GM04503 (cell line): ENCODE data around the gene CFAP141.

Experiments
- DNase-seq: peaks from one replicate; pipeline ENCODE4 v3.0.0-alpha.2; 2012; ENCODE audit warnings: low read depth

The CFAP141 gene

DNA sequence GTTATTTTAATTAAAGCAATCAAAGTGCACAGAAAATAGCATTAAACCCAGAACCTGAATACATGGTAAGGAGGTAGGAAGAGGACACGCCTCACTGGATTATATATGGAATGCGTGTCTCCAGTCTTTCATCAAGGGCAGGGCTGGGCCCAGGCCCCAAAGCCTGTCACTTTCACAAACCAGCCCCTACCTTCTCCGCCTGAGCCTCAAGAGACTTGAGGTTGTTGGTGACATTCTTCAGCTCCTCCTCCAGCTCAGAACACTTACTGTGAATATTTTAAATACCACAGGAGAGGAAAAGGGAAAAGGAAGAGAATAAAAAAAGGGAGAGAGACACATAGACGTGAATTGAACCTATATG, 34.9 kb downstream of the CFAP141 start:
- no peak for DNase-seq

DNA sequence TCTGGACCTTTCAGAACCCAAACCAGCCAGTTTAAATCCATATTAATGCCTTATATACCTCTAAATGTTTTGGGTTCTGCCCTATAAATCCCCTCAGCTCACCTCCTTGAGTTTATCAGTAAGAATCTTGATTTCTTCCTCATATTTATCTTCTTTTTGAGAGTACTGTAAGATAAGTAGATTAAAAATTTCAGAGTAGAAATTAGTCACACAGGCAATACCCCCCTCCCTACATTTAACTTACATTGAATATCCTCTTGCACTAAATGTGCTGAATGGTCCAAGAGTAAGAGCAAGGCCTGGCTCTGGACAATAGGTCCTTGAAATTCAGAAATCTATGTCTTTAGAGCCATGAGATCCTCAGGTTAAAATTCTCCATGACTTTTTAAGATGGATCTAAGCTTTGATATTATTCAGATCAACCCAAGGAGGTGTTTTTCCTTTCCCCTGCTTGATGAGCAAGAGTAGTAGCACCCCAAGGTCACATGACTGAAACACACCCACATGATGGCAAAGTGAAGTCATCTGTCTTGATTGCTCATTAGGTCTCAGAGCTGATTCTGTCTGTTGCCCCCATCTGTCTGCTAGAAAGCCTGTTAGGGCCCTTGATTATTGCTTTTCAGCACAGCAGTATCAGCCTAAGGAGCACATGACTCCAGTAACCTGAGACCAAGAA, 35.4 kb downstream of the CFAP141 start:
- no peak for DNase-seq

DNA sequence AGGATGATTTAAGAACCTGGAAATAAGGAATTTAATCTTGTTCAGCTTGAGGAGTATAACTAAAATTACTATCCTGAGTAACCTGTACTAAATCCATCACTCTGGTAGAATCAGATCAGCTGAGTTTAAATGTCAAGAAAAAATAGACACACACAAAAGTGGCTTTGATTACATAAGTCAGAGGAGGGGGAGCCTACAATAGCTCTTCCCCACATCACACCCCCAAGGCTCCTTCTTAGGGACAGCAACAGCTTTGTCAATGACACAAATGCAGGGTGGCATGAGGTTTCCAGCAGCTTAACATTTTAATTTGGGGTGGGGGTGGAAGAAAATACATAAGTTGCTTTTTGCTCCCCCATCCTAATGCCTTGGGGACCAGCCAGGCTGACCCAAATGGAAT, 38.7 kb downstream of the CFAP141 start:
- no peak for DNase-seq

DNA sequence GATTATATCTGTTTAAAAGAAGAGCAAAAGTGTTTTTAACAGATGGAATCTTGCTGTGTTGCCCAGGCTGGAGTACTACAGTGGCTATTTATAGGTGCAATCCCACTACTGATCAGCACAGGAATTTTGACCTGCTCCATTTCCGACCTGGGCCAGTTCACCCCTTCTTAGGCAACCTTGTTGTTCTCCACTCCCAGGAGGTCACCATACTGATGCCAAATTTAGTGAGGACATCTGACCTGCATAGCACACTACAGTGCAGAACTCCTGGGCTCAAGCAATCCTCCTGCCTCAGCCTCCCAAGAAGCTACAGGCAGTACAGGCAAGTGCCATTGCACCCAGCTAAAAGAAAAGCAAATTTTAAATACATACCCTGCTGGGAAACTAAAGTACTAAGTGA, 39.9 kb downstream of the CFAP141 start:
- DNase-seq: no peak

DNA sequence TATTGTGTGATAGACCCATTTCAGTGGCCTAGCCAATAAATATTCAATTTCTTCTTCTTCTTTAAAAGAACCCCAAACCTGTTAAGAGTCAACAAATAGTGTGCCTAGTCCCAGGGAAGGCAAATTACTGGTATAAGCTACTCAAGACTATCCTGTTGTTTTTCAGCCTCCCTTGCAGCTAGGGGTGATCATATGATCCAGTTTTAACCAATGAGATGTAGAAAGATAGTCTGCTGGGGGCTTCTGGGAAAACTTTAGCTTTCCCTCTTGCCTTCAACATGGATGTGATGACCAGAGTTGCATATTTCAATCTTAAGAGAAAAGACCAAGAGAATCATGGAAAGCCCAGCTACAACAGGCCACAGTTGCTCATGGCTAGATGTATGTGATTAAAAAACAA, 46.6 kb downstream of the CFAP141 start:
- no peak for DNase-seq

DNA sequence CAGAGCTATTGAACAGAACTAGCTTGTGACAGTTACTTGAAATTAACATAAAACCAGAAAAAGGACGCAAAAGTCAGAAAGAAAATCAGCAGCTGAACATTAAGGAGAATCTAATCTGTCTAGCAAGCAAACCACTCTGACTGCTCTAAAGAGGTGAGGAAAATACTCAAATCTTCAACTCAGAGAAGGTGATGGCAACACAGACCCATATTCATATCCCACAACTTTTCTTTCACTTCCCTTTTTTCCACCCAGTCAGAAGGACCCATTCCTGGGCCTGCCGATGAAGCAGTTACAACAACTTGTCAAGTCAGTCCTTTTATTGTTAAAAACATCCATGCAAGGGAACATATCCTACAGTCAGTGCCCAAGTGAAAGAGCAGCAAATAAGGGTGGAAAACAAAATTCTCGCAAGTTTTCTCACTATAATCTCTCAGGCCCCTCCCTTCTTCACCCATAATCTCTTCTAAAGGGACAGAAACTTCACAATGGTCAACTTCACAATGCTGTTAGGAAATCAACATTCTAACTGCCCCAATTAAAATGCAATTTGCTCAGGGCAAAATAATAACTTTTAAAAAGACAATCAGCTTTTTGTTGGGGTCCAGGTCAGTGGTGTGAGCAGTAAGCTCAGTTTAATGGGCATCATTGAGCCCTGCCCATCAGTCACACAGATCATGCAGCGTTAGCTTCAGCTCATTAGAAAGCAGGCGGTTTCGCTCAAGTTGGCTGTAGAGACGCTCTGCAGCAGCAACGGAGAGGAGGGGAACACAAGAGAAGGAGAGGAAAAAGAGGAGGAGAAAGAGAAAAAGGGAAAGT, 47.6 kb downstream of the CFAP141 start:
- no peak for DNase-seq

DNA sequence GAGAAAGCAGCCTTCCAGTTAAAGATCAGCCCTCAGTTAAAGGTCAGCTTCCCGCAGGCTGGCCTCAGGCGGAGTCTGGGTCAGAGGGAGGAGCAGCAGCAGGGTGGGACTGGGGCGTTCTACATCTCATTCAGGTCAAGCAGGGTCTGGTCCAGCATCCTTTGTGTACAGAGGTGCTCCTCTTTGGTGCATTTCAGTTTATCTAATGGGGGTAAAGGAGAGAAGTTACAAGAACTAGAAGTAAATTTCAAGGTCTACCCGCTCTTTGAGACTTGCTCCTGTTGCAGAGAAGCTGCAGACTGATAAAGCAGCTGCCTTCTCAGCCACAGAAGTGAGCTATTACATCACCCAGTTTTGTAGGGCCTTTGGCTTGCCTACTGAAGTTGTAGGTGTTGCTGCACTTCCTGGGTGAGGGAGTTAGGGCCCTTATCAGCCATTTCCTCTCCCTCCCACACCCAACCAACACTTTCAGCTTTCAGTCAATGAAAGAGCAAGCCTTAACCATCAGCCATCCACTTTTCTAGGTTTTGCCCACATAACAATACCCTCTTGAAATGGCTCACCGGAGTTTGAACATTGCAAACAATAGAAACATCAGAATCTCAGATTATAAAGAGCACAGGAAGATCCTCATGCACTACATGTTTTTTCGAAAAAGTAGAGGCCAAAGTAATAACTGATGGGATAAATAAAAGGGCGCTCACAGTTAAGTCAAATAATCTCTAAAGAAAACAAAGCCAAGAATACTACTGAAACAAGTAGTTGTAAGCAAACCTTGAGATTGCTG, 48.4 kb downstream of the CFAP141 start:
- no peak for DNase-seq

DNA sequence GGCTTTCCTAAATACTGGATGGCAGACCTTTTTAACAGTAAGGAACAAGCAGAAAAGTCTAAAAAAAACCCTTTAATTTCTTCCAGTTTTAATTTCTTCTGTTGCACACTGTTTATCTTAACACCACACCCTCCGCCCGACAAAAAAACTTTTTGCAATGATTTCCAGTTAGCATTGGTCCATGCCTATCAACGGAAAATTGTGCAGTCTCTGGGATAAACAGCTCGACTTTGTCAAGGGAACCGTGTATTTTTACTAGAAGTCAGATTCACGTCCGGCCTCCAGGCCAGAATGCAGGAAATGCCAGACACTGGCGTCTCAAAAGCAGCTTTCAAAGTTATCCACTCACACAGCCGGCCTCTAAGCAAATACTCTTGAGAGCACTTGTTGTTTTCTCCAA, 50.9 kb downstream of the CFAP141 start:
- DNase-seq: no peak

DNA sequence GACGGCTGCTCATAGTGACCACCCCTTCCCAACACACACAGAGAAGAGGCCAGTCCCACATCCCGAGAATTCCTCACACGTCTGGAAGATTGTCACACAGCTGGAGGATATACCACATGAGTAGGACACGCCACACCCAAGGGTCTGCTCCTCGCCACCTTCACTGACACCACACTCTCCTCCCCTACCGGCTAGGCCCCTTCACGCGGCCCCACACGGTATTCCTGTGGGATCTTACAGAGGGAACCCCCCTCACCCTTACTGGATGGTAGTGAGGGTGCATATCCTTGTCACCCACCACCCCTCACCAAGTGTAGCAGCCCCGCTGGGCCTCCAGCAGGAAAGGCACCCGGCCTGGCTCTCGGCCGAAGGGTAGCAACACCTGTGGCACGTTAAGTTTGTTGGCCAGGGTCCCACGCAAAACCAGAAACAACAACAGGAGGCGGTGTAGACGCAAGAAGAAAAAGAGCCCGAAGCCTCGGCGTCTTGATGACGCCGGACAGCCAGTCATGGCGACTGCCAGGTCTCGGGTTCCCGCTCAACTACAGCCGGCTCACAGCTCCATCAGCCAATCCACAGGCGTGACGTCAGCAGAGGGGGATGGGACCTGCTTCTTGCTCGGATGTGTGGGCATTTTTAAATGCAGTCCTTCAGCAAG, 51.5 kb downstream of the CFAP141 start, which contains the start of gene NUP210L:
Gene NUP210L (minus strand): TSS at position 540 of the 658 bp plus-strand sequence.
- DNase-seq: no peak

DNA sequence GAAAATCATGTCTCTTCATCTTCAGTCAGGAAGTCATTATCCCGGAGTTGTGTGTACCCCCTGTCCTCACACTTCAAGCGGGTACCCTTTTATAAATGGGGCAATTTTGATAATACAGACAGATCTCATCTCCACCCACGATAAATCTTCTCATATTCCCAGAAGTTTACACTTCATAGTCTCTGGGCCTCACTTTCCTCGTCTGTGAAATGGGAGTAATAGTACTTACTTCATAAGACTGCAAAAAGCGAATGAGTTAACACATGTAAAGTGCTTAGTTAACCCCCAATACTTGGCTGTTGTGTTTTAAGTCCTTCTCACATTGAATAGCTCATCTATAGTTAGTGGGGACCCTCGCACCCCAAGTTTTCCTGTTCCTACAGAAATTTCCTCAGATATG, 52.1 kb downstream of the CFAP141 start:
- DNase-seq: no peak

DNA sequence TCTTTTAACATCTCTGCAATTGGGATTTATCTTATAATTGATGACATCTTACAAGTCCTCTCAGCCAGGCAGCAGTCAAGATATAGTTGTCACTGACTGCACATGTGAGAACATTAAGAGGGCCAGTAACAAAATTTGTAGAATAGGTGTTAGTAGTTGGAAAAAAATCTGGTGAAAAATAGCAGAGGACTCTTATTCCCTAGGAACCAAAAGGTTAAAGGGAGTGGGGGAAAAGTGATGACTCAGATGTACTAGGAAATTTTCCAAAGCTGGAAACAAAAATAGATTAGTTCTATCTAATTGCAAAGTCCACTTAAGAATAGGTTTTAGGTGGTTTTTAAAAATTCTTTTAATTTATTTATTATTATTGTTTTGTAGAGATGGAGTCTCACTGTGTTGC, 54.8 kb downstream of the CFAP141 start:
- no peak for DNase-seq
